OCI-LY1 (cell line): Measurements from ENCODE around the gene LGALSL.

Experiments
- CTCF ChIP-seq: fragments of 200-600 bp; sonication (generic), shearing (Covaris generic); IDR thresholded peaks from 2 replicates; pipeline ENCODE4 v1.5.1; 2017; ENCODE audit warnings: mild to moderate bottlenecking, antibody characterized with exemption, low read length, moderate library complexity, mixed read lengths
- EZH2 ChIP-seq: fragments of 200-600 bp; sonication (generic), shearing (Covaris generic); IDR thresholded peaks from 2 replicates; pipeline ENCODE4 v1.8.0; 2017; ENCODE audit warnings: borderline replicate concordance, mixed run types, mild to moderate bottlenecking, antibody characterized with exemption, low read length, moderate library complexity, mixed read lengths

GRCh38 chr2:64451051-64451450 is 2.9 kb upstream of the LGALSL start:
- TF ChIP-seq CTCF (no peak), EZH2 (no peak)
